Stimulated activated CD8-positive, alpha-beta memory T cell treated with anti-CD3 and anti-CD28 coated beads, Interleukin-2, amount 100 ng/mL, for 1 hour (primary cell): ENCODE data around the gene SRSF4.
"Not testable (repeated sequence)": the region's sequence is repeated elsewhere in the genome, so short reads cannot be mapped to it uniquely, and the experiment has no call there.

ENCODE experiments used
- DNase-seq, 2 donors: peaks; one replicate each; pipeline ENCODE4 v3.0.0-alpha.2; 2020; ENCODE audit warnings: low read depth in 2 of 2

SRSF4 gene

DNA sequence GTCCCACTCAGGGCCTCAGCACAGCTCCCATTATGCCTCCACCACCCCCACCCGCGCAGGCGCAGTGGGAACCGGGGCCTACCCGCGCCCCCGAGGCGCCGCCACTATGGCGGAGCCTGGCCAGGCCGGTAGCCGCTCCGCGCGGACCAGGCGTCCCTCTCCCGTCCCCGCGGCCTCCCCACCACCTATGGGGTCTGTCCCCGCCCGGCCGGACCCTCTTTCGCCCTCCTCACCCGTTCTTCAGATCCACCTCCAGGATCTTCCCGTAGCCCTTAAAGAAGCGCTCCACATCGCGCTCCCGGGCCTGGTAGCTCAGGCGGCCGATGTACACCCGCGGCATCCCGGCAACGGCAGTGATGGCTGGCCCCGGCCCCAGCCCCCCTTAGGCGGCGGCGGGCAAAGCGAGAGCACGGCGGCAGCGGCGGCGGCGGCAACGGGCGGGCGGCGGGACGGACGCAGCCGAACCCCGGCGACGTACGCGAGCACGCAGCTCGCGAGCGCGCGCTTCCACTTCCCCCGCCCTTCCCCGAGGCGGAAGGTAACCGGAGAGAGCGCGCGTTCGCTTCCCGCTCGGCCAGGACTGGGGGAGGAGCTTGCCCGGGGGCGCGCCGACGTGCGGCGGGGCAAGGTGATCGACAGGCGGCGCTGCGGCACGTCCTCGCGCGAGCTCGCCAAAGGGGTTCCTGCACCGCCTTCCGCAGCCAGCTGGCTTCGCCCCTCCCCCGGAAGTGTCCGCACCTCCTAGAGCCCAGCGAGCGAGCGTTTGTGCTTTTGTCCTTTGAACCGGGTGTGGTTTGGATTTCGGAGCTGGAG lies at the start of gene SRSF4:
Gene SRSF4 (minus strand): TSS at position 488 of the 813 bp plus-strand sequence. CDS start 148 bp downstream, at position 340.
- DNase-seq: peak; percentile 98

DNA sequence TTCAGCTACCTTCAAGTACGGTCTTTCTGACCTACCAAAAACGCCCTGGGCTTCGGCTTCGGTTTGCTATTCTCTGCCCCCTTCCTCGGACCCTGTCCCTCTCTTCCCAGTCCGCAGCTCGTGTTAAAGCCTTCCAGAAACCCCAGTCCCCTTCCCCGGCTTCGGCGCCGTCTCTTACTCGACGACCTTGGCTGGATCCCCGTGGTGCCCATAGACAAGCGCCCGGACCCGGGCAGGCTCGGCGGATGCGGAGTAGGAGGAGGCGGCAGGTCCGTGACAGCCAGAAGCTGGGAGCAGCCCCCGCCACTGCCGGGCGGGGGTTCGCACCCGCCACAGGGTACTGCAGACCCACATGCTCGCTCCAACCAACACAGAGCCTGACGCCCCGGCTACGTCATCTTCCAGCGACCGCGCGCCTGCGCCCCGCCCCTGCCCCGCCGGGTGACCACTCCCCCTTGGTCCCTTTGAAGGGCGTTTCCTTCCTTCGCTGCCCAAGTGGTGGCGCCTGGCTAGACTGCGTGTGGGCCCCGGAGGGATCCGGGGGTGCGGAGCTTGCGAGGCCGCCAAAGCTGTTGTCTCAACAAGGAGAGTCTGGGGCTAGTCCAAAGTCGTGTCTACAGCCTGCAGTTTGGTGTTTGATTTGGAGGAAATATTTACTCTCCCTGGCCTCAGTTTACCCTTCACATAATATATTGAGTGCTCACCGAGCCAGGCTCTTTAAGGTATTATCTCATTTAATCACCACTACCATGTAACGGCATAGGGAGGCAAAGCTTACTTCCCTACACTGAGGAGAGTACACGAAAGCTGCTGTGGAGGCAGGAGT lies 49.1 kb upstream of the SRSF4 start, which contains the start of gene MECR:
Gene MECR (minus strand): TSS at position 382 of the 826 bp plus-strand sequence. CDS start 28 bp downstream, at position 354.
- DNase-seq: peak; percentile 91 to 93

DNA sequence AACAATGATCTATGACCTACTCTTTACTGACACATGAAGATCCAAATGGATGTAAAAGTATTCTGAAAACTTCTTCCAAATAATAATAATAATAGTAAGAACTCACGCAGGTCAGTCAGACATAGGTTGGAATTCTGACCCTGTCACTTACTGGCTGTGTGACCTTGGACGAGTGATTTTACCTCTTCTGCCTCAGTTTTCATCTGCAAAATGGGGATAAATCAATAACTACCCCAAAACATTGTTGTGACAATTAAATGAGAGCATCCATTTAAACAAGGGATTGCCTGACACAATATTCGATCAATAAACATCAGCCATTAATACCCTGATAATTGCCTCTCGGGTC lies 48.5 kb upstream of the SRSF4 start:
- no peak for DNase-seq

- no peak for DNase-seq
Observed at GRCh38 chr1:29227511-29227910, 45.8 kb upstream of the SRSF4 start.

GRCh38 chr1:29225361-29225760 lies 43.7 kb upstream of the SRSF4 start:
- no peak for DNase-seq

DNA sequence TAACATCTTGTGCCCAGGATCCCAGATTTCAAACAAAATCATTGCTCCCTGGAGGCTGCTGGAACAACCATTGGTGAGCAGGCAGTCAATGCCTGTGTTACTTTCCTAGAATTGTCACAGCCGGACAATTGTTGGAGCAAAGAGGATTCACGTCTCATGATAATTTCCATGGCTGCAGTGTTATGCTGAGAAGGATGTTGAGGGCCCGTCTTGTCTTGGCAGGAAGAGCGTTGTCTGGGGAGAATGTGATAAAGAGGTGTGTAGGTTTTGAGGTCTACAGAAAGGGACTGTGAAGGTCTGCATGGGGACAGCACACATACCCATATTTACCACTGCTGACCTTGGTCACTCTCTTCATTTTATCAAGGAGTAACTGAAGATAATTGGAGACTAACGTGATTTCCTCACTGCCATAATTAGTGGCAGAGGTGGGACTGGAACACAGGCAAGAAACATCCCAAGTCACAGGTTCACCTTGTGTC lies 42.7 kb upstream of the SRSF4 start:
- DNase-seq: no peak

DNA sequence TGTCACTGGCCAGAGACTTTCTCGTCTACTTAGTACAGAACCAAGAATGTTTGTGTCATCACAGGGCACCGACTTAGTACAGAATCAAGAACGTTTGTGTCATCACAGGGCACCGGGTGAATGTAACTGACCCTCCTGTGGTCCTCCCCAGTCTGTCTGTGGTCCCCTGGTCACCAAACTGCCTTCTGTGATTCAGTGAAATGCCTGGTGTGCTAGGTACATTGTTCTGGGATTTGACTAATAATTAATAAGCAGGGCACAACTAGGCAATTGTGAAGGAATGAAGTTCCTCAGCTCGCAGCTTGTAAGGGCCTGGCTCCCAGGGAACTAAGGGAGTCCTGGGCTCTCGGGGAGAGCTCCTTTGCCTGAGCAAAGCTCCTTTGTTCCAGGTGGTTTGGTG lies 41.8 kb upstream of the SRSF4 start:
- DNase-seq: no peak

DNA sequence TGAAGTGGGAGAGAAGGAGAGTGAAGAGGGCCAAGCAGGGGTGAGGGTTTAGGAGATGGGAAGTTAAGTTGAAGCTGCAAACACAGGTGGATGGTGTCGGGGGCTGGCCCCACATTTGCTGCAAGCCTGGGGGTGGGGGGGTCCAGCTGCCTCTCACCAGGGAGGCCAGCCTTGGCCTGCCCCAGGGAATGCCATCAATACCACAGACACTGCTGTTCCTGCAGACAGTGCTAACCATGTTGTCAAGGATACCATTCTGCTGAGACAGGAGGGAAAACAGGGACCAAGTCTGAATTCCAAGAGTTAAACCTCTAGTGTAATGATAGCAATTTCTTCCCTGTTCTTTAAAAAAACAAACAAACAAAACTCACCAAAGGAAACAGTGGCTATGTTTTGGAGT lies 41.0 kb upstream of the SRSF4 start:
- no peak for DNase-seq

DNA sequence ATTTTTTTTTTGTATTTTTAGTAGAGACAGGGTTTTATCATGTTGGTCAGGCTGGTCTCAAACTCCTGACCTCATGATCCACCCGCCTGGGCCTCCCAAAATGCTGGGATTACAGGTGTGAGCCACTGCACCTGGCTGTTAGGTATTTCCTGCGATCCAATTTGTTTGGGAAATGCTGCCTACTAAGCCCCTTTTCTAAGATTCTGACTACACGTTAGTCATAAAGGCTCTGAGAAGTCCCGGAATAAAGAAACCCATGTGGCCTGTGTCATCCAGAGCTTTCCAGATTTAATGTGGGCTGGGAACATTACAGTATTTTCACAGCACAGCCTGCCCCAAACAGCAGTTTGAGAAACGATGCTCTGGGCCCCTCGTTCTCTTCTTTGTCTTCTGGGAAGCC lies 40.6 kb upstream of the SRSF4 start:
- DNase-seq: not testable (repeated sequence)

GRCh38 chr1:29221296-29221695 lies 39.6 kb upstream of the SRSF4 start:
- DNase-seq: no peak

DNA sequence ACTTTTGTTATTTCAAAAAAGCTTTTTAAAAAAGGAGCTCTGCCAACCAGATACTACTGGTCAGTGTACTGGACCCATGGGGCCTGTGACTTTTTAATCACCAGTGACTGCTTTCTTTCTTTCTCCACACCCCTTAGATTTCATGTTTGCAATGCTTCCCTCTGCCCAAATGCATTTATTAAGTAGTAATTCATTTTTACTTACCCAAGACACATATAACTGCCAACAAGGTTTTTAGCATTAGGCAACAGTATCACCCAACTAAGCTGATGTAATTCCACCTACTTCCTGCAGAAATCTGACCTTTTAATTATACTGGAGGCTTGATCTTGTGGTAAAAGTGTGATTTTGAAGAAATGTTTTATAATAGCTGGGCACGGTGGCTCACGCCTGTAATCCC lies 36.5 kb upstream of the SRSF4 start:
- DNase-seq: no peak

DNA sequence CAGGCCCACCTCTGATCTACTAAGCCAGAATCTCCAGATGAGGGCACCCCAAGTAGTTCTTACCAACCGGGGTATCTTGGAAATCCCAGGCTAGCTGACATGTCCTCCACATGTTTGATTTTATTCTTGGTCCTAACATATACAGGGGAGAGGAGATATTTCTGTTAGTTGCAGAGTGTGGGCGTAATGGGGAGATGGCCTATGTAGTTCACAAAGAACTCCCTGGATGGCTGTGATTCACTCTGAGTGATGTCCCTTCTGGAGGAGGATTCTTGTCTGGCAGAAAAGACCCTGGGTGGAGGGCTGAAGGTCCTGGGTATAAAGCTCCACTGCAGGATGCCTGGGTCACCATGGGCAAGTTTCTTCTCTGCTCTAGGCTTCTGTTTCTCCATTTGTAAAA lies 35.9 kb upstream of the SRSF4 start:
- no peak for DNase-seq

DNA sequence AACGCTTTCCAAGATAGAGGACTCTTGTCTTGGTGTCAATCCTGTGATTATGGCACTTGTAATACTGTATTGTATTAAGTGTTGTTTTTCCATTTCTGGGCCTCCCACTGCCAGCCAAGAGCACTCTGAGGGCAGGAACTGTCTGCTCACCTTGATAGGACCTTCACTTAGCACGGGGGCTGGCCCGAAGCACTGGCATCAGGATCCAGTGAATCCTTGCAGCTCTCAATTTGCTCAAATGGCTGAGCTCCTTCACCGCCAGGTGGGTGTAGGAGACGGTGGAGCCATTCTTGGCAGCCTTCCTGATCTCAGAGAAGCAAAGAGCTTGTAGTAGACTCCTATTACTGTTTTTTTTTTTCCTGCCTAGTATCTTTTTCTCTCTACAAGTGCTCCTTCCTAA lies 31.4 kb upstream of the SRSF4 start:
- no peak for DNase-seq

- no peak for DNase-seq
Observed at GRCh38 chr1:29211086-29212030, 29.7 kb upstream of the SRSF4 start.

DNA sequence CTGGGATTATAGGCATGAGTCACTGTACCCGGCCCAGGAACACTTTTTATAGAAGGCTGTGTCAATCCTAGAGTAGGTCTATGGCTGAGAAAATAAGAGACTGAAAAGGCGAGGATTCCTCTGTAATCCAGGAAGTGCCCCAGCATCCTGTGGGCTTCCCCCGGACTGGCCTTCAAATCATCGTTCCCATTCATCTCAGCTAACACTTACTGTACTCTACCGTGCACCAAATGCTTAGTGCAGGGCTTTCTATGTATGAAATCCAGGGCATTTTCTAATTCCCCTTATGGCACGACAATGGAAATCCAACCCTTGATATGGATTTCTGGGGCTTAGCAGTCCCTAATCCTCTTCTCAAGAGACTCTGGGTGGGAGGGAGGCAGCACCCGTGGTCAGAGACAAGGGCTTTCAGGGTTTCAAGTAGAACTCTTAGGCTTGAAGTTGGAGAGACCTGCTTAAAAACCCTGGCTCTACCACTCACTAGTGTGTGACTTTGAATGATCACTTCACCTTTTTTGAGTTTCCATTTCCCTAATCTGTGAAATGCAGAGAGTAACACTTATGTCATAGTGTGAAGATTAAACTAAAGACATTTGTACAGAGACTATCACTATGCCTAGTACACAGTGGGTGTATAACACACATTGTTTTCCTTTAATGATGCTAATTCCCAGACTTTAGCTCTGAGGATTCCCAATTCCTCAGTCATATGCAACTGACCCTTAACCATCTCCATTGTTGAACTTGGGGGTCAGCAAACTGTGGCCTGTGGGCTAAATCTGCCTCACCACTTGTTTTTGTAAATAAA lies 28.8 kb upstream of the SRSF4 start:
- DNase-seq: no peak

DNA sequence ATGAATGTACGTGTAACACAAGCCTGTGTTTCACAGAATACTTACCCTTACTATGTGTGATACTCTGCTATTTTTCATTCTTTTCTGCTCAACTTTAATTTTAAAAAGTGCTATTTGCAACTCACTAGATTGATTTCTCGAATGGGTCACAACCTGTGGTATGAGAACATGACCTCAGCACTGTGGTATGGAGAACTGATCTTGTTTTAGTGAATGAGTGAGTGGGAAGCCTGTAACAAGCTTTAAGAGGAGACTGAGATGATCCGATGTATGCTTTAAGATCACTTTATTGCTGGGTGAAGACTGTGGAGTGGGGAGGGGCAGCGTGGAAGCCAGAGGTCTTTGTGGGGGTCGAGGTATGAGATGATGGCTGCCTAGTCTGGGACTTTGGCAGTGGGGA lies 27.5 kb upstream of the SRSF4 start:
- no peak for DNase-seq

DNA sequence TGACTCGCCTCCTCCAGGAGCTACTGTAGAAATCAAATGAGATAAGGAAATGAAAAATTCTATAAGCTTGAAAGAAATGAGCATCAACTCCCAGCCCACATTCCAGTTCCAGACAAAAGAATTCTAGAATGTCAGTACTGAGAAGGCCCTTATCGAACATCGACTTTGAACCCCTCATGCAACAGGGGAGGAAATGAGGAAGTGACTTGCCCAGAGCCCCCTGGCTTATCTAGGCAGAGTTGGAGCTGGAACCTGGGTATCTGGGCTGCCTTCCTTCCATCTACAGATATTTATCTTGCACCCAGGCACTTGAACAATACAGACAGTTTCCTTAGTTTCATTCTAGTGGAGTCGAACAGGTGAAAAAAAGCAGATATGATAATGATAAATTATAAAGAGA lies 26.7 kb upstream of the SRSF4 start:
- no peak for DNase-seq

GRCh38 chr1:29202584-29203340 lies 21.1 kb upstream of the SRSF4 start:
- peak; percentile 80 to 84 for DNase-seq

- no peak for DNase-seq
Observed at GRCh38 chr1:29202053-29202452, 20.4 kb upstream of the SRSF4 start.

DNA sequence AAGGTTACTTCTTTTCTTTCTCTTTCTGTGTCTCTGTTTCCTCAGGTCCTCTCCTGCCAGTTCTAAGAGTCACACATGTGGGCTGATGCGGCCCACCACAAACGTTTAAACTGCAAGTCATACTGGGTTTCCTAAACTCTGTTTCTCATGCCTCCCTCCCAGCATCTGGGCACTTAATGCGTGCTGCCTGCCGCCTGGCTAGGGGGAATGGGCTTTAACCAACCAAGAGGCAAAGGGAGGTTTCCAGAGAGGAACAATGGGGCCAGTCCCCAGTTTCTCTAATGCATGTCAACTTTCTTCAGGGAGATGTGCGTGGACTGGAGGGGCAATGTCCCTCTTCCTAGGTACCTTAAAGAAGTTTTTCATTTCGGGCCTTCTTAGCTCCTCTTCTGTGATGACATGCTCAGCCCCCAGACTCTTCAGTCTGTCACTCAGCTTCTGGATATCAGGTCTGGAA lies 19.9 kb upstream of the SRSF4 start:
- DNase-seq: no peak
